HG03575 (cell line): ENCODE data around the gene TMEM186.
"Not testable (repeated sequence)": the region's sequence is repeated elsewhere in the genome, so short reads cannot be mapped to it uniquely, and the experiment has no call there.

ENCODE experiments used
- ATAC-seq: cut with Tn5 transposase; IDR thresholded peaks from one replicate; pipeline ENCODE4 v1.9.1; 2021; ENCODE audit not compliant: unreplicated experiment, insufficient number of reproducible peaks, low FRiP score; ENCODE audit errors: extremely low read depth

The TMEM186 gene

DNA sequence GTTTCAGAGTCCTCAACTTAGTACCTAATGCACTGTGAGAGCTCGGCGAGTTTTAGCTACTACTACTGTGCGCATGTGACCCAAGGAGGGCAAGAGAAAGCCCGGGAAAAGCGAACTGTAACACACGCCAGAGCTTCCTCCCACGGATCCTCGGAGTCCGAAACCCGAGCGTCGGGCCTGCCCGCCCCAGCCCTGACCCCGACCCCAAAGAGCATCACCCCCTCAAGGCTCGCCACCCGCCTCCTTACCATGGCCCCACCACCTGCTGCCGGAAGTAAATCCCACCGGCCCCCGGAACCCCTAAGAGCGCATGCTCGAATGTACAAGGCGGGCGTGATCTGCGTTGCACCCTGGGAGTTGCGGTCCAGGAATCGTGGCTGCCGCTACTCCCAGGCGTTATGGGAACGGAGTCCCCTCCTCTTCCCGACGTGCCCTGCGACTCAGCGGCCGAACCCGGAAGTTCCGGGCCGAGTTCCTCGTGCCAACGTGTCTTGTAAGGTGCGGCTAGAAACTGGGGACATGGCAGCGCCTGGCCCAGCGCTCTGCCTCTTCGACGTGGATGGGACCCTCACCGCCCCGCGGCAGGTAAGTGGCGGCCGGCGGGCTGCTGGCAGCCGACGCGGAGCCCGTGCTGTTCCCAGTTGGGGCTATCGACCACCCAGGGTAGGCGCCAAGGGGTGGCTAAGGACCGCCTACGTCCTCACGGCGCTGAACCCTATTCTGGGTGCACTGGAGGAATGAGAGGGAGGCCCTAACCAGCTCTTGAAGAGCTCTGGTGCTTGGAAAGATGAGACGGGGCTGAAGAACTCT lies at the start of gene TMEM186, which contains the start of gene PMM2:
TSS of gene TMEM186 (minus strand) at position 276 of the 810 bp plus-strand sequence. CDS start at position 251, 25 bp downstream.
TSS of gene PMM2 (plus strand) at position 476 of the 810 bp plus-strand sequence. CDS start at position 520, 44 bp downstream.
- ATAC-seq = peak; percentile 45

DNA sequence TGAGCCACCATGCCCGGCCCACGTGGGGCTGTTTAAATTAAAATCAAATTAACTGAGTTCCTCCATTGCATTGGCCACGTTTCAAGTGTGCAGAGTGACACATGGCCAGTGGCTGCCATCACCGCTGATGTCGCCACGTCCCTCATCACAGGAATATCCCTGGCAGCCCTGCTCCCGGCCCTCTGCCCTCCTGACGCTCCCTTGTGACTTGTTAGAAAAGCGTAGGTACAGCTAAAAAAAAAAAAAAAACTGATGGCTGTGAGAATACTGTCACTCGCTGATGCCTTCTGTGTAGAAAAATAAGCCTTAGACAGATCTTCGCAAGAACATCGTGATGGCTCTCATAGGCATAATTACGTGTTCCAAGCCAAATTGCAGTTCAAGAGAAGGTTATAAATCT lies 49.7 kb upstream of the TMEM186 start:
- no peak for ATAC-seq

- ATAC-seq = no peak
These were observed 49.0 kb upstream of the TMEM186 start for GRCh38 chr16:8846401-8846932.

GRCh38 chr16:8845699-8846298 lies 48.4 kb upstream of the TMEM186 start:
- ATAC-seq = no peak

DNA sequence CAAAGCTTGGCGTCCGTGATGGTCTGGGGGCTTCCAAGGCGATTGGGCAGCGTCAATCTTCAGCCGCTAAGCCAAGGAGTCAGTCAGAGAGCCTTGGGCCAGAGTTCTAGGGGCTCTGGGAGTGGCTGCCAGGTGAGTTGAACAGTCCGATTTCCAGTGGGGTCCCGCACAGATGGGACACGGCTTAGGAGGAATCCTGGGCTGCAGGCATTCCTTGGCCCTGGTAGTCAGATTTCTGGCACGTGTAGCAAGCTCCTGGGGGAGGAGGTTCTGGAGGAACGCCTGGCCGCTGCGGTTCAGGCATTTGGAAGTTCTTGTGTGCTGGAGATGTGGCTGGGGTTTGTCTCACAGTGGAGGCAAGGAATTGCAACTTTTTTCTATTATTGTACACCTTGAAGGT lies 45.9 kb upstream of the TMEM186 start:
- not testable (repeated sequence) for ATAC-seq

DNA sequence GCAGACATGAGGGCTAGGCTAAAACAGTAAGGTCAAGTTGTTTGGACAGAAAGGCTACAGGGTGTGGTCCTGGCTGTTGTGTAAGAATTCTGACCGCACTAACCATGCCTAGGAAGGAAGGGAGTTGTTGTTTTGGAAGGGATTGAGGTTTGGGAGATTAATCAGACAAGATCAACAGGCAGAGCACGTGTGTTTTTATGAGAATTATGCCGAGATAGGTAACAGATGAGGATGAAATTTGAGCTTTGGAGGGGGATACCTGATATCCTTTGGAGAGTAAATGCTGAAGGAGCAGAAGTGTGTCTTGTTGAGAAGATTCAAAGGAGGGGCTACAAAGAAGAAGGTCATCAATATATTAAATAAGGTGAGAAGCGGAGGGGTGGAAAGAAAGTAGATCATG lies 44.6 kb upstream of the TMEM186 start:
- ATAC-seq = not testable (repeated sequence)

DNA sequence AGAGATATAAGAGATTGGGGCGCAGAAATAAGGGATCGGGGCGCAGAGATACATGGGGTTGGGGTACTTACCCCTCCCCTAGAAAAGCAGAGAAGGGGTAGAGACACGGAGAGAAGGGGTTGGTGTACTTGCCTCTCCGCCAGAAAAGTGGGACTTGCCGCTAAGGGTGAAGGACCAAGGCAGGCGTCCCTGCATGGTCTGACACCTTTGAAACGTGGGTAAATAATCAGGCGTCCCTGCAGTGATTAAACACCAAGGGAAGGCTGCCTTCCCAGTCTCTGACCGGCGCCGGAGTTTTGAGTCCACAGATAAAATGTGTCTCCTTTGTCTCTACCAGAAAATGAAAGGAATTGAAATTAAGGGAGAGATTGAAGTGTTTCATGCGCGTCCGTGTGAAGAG lies 40.2 kb upstream of the TMEM186 start:
- not testable (repeated sequence) for ATAC-seq

DNA sequence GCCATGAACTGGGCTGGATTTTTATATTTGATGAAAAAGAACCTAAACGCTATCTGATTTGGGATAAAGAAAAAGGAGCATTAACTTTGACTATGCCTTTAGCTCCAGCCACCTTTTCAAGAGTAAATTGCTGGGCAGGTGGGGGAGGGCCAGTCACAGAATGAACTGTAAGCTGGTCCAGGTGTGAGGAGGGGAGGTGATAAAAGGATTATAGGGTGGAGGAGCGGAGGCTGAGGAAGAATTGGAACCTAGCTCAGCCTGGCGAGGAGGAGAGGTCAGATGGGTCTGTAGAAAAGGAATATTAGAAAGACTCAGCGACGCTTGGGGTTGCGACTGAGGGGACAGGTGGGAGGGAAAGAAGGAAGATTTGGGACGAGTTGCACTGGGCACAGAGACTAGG lies 39.4 kb upstream of the TMEM186 start:
- not testable (repeated sequence) for ATAC-seq

GRCh38 chr16:8832717-8833105 lies 35.3 kb upstream of the TMEM186 start:
- ATAC-seq = no peak

DNA sequence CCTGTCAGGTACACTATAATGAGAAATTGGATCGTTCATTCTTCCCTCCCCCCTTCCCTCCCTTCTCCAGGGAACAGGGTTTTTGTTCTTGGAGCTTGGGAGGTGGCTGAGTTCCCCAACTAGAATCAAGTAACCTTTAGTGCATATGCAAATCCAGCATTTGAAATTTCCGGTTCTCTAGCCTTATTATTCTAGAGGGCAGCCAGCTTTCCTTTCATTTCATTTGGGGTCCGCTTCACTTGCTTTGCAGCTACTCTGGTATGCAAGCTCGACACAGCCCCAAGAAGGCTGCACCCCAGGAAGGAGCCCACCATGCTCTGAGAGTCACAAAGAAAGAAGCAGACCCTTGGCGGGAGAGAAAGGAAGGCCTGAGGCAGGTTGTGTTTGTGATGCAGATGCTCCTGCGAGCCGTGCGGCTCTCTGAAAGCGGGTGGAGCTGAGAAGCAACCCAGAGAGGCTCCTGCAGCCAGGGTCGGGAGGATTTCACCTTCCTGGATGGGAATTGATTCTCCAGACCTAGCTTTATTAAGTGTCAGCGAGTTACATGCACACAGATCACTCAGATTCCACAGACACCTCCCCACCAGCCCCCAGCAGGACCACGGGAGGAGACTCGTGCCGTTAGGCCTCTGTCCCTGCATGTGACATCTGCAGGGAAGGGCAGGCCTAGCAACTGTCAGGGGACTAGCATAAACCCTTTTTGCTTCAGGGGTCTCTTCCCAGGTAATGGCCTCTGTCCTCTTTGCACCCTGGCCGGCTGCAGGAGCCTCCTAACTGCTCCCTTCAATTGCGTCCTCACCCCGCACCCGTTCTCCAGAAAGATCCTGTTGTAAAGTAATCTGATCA lies 34.7 kb upstream of the TMEM186 start:
- no peak for ATAC-seq

GRCh38 chr16:8831450-8831849 lies 34.0 kb upstream of the TMEM186 start:
- ATAC-seq = no peak

GRCh38 chr16:8828541-8829165 lies 31.2 kb upstream of the TMEM186 start:
- no peak for ATAC-seq

GRCh38 chr16:8826278-8826879 lies 28.9 kb upstream of the TMEM186 start:
- ATAC-seq = no peak

DNA sequence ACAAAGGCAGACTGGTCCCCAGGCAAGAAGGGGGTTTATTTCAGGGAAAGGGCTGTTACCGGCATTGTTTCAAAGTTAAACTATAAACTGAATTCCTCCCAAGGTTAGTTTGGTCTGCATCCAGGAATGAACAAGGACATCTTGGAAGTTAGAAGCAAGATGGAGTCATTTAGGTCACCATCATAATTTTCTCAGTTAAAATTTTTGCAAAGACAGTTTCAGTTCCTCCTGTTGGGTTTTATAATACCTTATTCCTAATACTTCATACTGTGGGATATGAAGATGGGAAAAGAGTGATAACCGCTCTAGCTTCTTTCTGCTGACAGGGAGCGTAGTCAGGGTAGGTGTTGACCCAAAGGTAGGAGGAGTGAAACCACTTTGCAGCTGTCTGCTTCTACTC lies 25.0 kb upstream of the TMEM186 start:
- no peak for ATAC-seq

DNA sequence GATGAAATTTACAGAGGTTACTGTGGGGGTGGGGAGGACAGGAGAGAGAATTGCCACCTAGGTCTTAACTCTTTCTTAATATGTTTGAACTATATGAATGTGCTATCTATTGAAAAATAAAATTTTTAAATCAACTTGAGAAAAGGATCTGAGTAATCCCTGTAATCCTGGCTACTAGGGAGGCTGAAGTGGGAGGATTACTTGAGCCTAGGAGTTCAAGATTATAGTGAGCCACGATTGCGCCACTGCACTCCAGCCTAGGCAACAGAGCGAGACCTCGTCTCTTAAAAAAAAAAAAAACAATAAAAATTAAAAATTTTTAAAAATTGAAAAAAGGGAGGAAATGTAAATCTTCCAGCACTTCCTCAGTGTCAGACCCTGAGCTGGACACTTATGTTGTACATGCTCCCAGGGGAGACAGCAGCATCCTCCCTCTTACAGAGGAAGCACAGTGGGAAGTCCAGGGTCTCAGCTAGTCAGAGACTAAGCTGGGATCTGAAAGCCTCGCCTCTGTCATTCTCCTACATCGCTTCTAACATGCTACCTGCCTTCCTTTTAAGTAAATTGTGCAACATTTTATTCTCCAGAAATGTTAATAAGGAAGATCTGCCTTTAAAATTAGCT lies 22.1 kb upstream of the TMEM186 start:
- no peak for ATAC-seq

DNA sequence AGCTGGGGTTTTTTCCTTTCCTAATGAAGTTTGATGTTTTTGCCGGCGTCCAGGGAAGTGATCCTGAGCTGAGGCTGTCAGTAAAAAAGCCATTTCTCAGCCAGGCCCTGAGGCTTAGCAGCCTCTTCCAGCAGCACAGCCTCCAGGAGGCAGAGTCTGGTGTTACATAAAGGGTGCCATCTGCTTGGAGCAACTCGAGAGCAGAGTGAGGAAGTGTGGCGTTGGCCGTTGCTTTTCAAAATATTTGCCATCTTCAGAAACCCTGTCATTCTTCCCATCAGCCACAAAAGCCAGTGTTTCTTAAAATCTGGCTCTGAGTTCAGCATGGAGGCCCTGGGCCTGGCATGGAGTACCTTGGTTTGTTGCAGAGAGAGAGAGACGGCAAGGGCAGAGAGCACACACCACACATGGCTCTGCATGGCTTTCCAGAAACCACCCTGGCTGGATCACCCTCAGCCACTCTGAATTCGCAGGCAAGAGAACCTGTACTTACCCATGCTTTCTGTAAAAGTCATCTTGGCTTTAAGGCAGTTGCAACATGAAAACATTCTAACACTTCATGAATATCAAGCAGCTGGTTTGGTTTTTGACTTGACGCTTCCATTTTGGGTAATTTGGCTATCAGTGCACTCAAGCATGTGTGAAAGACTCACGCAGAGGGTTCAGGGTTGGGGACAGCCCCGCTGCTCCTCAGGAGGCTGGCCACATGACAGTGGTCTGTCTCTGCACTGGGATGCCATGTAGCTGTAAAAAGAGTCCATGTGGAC lies 21.2 kb upstream of the TMEM186 start:
- no peak for ATAC-seq

DNA sequence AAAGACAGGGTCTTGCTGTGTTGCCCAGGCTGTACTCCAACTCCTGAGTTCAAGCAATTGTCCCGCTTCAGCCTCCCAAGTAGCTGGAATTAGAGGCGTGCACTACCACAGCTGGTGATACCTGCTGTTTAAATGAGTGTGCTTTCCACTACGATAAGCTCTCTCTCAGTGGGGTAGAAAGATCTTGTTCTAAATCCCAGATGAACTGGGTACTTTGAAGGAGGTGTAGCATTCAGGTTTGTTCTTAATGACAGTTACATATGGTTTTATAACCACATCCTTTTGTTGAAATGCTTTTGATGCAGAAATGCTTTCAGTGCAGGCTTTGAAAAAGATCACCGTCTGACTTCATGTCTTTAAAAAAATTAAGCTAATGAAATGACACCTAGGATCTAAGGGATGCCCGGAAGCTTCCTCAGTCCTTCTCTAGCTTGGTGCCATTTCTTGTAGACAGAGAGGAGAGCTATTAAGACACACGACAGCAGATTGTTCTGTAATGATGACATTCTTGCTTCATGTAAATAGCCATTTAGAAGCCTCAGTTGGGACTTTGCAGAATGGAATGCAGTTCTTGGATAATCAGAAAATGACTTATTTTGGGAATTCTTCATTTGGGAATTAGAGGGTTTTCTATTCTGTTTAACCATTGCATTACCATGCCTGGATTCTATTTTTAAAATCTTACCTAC lies 19.7 kb upstream of the TMEM186 start:
- ATAC-seq = no peak
